ENCODE results near the gene TMEM14C.

- TF ChIP-seq CTCF (IDR thresholded peaks at IDR 0.05) = no peak
- no peak for TF ChIP-seq ZFX (IDR thresholded peaks at IDR 0.05; ENCODE audit: borderline replicate concordance)
Measured at GRCh38 chr6:10740061-10740460, 17.2 kb downstream of the TMEM14C start.
